Glomerular visceral epithelial cell (primary cell): ENCODE data around the gene HERC2.

Experiments
- DNase-seq: peaks from one replicate; pipeline ENCODE4 v3.0.0-alpha.2; 2016; ENCODE audit errors: extremely low spot score

Gene HERC2

GRCh38 chr15:28096670-28097431 lies 225.1 kb downstream of the HERC2 start:
- DNase-seq = no peak

- no peak for DNase-seq
These were observed 225.6 kb downstream of the HERC2 start for GRCh38 chr15:28096411-28096669.

GRCh38 chr15:28094732-28095521 lies 227.1 kb downstream of the HERC2 start:
- no peak for DNase-seq

GRCh38 chr15:28093752-28094535 lies 228.0 kb downstream of the HERC2 start:
- DNase-seq = no peak

GRCh38 chr15:28091313-28091712 lies 230.7 kb downstream of the HERC2 start:
- DNase-seq = no peak

- DNase-seq = peak; percentile 50
These were observed 235.7 kb downstream of the HERC2 start for GRCh38 chr15:28086175-28086703.

- DNase-seq = no peak
These were observed 236.3 kb downstream of the HERC2 start for GRCh38 chr15:28085489-28086174.

- no peak for DNase-seq
These were observed 237.4 kb downstream of the HERC2 start for GRCh38 chr15:28084547-28084946.

GRCh38 chr15:28082891-28083684 lies 238.9 kb downstream of the HERC2 start:
- no peak for DNase-seq

GRCh38 chr15:28081594-28081993 lies 240.4 kb downstream of the HERC2 start:
- DNase-seq = no peak

GRCh38 chr15:28080386-28080785 lies 241.6 kb downstream of the HERC2 start:
- DNase-seq = no peak

- DNase-seq = no peak
These were observed 242.5 kb downstream of the HERC2 start for GRCh38 chr15:28079313-28079969.

GRCh38 chr15:28078191-28078719 lies 243.7 kb downstream of the HERC2 start:
- no peak for DNase-seq

- no peak for DNase-seq
These were observed 246.4 kb downstream of the HERC2 start for GRCh38 chr15:28075573-28075972.

- DNase-seq = no peak
These were observed 253.0 kb downstream of the HERC2 start for GRCh38 chr15:28068930-28069329.

- DNase-seq = no peak
These were observed 255.7 kb downstream of the HERC2 start for GRCh38 chr15:28066231-28066630.
